ENCODE data around the gene STAT4.

DNA sequence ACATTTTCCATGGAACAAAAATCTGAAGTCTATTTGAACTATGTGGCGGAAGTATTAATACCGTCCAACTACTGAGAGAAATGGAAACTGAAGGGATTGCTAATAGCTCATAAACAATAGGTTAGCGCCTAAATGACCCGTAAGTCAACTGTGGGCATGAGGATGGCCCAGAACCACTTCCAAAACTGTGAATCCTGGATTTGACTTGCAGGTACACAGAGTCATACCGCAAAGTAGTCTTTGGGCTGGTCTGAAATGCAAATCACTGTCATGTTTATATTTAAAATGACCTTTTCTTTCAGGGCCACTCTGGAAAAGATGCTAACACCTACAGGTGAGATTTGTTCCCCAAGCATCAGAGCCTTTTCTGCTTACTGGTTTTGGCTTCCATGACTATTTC is 50.6 kb downstream of the STAT4 start:
- TF ChIP-seq, protein P1, sequence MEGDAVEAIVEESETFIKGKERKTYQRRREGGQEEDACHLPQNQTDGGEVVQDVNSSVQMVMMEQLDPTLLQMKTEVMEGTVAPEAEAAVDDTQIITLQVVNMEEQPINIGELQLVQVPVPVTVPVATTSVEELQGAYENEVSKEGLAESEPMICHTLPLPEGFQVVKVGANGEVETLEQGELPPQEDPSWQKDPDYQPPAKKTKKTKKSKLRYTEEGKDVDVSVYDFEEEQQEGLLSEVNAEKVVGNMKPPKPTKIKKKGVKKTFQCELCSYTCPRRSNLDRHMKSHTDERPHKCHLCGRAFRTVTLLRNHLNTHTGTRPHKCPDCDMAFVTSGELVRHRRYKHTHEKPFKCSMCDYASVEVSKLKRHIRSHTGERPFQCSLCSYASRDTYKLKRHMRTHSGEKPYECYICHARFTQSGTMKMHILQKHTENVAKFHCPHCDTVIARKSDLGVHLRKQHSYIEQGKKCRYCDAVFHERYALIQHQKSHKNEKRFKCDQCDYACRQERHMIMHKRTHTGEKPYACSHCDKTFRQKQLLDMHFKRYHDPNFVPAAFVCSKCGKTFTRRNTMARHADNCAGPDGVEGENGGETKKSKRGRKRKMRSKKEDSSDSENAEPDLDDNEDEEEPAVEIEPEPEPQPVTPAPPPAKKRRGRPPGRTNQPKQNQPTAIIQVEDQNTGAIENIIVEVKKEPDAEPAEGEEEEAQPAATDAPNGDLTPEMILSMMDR (IDR thresholded peaks at IDR 0.05) = no peak
- no peak for TF ChIP-seq POLR2A (IDR thresholded peaks at IDR 0.05)

All from thyroid gland (tissue), 4 donors.